ENCODE measurements around the gene NUDT14.

Gene NUDT14

DNA sequence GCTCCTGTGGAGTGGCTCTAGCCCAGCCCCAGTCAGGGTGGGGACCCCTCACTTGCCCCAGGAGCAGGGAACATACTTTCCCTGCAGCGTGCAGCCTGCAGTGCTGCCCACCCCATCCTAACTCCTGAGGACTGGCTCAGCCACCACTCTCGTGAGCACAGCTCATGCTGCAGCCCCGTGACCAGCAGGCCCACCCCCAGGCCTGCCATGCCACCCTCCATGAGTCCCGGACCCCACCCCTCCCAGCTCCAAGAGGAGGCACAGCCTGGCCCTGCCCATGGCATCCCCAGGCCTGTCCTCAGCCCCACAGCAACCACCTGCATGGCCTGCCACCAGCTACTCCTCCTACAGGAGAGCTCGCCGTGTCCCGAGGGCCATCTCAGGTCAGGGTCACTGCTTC, 8.6 kb downstream of the NUDT14 start:
- DNase-seq, result no peak

DNA sequence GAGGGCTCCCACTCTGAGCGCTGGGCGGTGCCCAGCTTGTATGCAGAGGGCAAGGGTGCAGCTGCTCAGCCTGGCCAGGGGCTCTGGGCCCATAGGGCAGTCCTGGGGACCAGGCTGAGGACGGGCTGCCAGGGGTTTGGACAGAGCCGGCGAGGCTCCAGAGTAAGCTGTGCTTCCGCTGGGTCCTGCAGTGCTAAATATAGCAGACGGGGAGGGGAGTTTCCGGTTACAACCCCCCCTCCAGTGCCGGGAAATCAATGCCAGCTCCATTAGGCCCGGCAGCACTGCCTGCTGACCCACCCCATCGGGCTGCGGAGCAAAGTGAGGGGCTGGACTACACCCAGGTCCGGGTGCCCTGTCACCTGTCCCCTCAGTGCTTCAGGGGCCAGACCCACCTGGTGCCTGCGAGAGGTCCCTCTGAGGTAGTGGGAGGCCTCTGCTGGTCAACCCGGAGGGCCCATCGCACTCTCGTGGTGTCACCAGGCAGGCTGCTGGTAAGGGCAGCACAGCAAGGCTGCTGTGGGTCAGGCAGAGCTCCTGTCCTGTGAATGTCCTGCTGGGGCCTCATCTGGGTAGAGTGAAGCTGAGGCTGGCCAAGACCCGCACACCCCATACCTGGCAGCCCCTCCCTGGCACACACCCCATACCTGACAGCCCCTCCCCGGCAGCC, 10.0 kb downstream of the NUDT14 start:
- DNase-seq, result peak in 1 of 2 experiments; percentile 70

DNA sequence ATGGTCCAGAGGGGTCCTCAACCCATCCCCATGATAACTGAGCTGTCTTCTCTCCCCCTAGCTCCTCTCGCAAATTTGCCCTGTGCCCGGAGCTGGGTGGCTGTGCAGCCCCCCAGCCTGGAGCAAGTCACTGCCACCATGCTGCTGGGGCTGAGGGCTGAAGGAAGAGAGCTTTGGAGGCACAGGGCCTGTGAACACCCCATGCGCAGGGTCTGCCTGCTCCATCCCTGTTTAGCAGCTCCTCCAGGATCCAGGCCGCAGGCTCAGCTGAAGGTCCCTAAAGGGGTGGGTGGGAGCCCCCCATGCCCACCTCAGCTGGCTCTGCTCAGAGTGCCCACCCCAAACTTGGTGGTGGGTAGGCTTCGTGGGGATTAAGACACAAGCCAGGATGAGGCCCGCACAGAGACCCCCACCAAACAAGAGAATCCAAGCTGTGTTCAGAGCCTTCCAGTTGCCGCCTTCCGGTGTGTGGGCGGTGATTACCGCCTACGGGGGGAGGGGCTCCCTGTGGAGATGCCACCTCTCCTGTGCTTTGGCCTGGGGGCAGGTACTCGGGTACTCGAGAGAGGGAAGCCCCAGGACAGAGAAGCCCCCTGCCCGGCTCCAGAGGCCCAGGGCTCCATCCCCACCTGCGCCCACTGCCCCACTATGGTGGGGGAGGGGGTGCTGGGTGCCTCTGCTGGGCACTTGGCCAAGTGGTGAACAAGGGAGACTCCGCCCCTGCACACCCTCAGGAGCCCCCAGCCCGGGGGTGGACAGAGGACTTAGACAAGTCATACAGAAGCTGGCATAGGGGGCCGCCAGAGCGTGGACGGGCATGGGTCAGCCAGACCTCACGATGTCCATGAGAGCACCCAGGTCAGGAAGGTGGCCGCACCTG, 11.1 kb downstream of the NUDT14 start:
- DNase-seq, result peak in 1 of 2 experiments; percentile 41

DNA sequence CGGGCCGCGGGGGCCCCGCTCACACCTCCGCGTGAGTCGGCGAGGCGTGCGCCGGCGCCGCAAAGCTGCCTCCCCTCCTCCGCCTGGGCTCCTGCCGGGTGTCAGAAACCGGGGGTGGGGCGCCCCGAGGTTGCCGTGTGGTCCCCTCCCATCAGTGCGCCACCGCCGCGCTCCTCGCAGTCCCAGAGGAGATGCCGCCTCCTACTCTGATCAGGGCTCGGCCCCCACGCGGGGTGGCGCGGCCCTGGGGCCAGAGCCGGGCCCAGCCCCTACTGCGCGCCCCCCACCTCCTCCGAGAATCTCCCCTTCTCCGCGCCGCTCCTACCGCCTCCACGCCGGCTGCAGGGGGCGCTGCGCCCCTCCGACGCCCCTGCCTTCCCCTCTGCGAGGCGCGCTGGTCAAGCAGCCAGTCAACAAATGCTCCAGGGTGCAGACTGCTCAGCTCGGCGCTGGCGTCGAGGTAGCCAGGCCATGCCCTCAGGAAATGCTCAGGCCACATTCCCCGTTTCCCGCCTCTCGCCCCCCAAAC, 12.1 kb downstream of the NUDT14 start:
- DNase-seq, result peak in 1 of 2 experiments; percentile 63

DNA sequence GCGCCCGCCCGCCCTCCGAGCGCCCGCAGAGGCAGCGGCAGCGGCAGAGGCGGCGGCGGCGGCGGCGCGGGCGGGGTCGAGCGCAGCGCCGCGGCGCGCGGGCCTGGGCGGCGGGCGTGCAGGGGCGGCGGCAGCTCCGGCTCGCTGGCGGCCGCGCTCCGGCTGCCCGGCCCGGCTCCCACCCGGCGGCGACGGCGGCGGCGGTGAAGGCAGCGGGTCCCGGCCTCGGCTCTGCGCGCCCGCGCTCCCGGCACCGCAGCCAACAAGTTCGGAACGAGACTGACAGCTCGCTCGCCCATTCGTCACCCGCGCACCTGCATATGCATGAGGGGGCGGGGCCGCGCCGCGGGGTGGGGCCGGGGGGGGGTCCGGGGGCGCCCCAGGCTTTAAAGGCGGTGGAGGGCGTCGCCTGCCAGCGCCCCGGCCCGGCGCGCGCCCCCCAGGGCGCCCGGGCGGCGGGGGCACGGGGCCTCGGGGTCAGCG, 12.6 kb downstream of the NUDT14 start, which contains the start of gene JAG2:
TSS of gene JAG2 (minus strand) at position 281 of the 483 bp plus-strand sequence. CDS start 356 bp downstream, outside the sequence.
- peak in 1 of 2 experiments; percentile 78 for DNase-seq

DNA sequence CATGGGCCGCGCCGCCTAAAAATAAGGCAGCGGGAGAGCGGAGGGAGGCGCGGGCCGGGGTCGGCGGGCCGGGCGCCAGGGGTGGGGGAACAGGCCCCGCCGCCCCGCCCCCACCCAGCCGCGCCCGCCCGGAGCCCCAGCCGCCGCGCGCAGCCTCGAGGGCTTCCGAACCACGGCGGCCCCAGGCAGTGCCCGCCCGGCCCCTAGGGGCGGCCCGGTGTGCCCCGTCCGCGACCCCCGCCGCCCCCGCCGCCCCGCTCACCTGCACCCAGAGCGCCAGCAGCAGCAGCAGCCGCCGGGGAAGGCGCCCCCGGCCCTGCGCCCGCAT, 13.1 kb downstream of the NUDT14 start:
- no peak for DNase-seq

DNA sequence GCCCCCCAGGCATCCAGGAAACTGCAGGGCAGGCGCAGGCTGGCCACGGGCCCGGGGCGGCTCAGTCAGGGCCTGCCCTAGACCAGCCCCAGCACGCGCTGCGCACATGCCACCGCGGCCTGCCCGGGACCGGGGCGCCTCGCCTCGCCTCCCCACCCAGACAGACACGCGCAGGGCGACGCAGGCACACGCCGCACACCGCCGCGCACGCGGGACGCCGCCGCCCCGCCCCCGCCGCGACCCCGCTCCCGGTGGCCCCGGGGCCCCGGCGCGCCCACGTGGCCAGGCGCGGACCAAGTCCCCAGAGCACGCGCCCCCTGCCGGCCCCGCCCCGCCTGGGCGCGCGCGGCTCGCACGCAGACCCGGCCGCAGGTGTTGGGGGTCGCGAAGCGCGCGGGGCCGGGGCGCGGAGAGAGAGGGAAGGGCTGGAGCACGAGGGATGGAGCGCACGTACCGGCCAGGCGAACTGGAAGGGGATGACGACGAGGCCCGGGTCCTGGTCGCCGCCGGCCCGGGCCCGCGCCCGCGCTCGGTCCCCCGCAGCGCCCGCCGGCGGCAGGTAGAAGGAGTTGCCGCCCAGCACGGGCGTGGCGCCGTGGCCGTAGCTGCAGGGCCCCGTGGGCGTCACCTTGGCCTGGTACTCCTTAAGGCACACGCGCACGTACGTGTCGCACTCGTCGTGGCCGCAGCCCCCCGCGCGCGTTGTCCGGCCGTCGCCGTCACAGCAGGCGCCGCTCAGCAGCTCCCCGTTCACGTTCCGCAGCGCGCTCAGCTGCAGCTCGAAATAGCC, 13.6 kb downstream of the NUDT14 start:
- peak in 1 of 2 experiments; percentile 77 for DNase-seq

DNA sequence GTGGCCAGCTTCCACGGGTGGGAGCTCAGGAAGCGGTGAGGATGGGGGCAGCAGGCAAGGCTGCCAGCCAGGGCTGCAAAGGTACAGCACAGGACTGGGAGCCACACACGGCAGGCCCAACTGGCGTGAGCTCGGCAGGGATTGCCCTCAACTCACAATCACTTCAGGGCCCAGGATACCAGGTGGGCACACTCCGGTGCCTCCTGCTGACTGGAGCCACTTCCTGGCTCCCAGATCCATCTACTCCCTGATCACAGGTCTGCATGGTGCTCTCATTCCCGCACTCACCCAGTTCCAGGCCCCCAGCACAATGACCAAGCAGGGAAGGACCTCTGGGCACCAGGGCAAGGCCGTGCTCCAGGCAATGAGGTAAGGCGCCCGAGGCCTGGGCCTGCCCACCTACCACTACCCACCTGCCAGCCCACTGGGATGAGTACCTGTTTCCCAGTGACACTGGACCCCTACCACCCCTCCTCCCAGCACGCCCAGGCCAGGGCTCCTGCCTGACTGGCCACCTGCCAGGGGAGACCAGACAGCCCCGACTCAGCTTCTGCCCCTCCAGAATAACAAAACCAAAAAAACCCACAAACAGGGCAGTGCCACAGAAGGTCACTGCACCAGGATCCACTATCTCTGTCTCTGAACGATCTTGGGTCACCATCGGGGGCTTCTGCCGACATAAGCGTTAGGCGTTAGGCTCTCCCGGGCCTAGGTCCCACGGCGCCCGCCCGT, 14.4 kb downstream of the NUDT14 start:
- DNase-seq, result peak in 1 of 2 experiments; percentile 64

DNA sequence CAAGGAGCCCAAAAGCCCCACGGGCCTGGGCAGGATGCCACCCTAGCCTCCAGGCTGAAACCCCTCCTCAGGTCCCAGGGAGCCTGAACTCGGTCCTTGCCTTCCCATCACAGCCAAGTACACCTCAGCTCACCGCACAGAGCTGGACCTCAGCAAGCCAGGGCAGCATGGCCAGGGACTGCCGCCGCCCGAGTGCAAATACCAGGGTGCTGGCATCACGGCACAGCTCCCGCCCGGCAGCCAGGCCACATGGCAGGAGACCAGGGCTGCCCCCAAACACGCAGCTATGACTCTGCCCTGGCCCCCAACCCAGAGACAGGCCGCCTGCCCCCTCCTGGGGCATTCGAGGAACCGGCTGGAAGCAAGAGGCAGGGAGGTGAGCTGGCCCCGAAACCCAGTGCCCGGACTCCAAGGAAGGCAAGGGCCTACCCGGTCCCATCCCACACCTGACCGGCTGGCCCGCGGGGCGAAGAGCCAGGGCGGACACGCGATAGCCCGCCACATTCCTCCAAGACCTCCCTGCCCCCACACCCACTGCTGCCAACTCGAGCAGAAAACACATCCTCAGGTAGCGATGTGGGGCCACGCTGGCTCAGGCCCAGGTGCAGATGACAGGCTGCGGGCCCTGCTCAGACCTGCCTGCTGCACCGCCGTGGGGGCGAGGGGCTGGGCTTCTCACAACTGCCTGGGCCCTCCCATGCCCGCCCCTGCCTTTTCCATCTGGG, 15.2 kb downstream of the NUDT14 start:
- DNase-seq, result peak in 1 of 2 experiments; percentile 66

DNA sequence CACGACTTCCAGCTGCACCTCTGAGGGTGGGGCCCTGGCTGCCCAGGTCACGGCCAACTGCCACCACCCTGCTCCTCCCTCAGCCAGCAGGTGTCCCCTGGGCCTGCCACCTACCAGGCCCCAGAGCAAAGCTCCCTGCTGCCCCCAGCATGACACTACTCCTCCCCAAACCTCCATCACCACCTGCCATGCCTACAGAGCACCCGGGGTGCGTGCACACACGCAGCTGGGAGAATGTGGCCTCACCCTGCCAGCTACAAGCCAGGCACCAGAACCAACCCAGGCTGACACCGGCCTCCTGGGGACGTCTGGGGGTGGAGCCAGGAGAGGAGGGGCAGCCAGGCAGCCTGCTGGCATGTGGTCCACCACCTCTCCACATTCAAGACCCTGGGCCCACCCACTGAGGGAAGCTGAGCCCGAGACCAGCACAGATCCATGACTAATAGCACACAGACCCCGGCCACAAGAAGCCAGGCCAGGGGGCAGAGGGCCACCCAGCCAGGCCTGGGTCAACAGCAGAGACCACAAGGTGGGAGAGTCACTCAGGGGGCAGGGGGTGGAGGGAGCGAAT, 15.9 kb downstream of the NUDT14 start:
- peak; percentile 37 to 79 for DNase-seq

DNA sequence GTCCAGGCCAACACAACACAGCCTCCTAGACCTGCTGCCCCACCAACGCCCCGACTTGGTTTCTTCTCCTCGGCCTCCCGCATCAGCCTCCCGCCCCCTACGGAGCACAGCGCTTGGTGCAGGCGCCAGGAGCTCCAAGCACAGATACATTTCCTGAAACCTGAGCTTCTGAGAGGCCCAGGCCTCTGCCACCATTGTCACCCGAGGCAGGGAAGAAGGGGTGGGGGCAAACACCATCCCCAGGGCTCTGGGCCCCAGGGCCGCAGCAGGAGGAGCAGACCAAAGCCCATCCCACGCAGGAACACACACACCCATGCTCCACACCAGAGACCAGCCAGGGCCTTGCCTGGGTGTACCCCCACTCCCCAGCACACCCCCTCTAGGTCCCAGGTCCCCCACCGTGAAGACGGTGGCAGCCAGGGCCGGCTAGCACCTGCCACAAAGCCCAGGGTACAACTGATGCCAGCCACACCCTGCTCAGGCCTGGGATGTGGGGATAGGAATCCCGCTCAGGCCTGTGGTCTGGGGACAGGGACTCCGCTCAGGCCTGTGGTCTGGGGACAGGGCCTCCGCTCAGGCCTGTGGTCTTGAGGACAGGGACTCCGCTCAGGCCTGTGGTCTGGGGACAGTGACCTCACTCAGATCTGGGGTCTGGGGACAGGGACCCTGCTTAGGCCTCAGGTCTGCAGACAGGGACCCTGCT, 17.9 kb downstream of the NUDT14 start:
- peak; percentile 68 to 82 for DNase-seq

DNA sequence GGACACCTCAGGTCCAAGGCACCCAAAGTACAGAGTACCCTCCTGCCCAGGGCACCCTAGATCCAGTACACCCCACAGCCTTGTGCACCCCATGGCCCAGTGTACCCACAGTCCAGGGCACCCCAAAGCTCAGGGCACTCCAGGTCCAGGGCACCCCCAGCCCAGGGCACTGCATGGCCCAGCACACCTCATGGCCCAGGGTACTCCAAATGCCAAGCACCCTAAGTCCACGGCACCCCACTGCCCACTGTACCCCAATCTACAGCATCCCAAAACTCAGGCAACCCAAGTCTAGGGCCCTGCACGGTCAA, 18.5 kb downstream of the NUDT14 start:
- DNase-seq, result no peak

DNA sequence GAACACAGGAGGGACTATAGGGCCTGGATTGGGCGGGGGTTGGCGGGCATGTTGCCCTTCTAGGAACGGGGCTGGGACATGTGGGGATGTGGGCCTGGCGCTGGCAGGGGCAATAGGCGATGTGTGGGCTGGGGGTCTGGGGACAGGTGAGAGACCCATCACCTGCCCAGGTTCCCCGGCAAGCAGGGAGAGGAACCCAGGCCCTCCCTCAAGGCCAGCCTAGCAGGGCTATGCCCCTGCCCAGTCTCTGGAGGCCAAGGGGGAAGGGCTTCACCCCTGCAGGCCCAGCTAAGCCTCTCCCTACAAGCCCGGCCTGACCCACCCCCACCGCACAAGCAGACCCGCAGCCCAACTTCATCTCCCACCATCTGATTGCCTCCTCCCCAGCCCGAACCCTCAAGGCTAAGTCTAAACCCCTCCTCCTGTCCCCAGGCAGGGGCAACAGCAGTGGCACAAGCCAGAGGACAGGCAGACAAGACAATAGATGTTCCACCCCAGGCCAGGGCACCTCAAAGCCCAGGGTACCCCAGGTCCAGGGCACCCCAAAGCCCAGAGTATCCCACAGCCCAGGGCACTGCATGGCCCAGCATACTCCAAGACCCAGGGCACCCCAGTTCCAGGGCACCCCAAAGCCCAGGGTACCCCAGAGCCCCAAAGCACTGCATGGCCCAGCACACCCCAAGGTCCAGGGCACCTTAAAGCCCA, 19.0 kb downstream of the NUDT14 start:
- DNase-seq, result no peak

DNA sequence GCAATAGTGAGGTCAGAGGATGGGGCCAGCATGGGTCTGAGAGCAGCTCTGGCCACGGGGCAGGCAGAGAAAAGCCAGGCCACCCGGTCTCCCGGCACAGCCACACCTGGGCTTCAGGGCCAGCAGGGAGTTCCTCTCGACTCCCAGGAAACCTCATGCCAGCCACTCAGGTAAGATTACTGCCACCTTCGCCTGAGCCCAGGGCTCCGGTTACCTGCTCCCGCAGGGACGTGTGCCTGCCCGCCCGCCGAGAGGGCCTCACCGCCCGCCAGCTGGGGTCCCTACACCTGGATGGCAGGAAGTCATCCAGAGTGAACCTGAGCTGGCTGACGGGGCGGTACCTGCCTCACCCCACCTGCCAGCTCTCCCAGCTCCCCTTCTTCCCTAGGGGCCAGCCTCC, 19.8 kb downstream of the NUDT14 start:
- DNase-seq, result peak; percentile 75 to 93

DNA sequence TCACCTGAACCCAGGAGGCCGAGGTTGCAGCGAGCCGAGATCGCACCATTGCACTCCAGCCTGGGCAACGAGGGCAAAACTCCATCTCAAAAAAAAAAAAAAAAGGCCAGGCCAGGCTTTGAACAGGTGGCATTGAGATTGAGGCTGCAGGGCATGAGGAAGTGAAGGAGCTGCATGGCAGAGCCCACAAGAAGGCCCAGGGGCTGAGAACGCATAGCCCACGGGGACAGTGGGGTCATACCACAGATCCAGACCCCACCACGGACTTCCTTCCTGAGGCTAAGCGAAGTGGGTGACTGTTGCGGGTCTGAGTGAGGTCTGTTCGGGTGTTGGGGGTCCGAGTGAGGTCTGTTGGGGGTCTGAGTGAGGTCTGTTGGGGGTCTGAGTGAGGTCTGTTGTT, 20.3 kb downstream of the NUDT14 start:
- no peak for DNase-seq

DNA sequence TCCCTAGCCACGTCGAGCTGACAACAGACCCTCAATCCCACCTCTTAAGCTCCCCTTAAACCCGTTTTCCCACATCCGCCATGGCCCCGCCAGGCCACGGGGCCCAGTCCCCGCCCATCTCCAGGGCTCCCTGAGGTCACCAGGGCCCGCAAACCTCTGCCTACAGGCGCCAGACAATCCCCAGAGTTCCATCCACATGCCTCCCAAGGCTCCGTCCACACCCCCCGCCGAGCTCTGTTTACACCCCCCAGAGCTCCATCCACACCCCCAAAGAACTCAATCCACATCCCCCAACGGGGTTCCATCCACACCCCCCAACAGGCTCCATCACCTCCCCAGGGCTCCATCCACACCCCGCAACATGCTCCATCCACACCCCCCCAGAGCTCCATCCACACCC, 21.8 kb downstream of the NUDT14 start:
- DNase-seq, result no peak

DNA sequence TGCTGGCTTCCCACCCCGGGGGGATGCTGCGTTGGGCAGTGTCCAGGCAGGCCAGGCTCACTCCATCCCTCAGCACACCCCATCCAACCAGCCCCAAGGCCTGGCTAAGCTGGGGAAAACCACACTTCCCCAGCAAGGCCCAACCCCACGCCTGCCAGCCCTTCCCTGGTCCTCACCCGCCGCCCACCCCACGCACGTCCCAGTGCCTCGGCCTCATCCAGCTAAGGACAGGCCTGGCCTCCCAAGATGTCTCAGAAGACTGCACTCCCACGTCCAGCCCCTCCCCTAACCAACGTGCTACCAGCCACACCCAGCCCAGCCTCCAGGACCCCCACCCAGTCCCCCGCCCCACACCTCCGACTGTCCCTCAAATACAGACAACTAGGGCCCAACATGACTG, 22.3 kb downstream of the NUDT14 start:
- DNase-seq, result no peak

DNA sequence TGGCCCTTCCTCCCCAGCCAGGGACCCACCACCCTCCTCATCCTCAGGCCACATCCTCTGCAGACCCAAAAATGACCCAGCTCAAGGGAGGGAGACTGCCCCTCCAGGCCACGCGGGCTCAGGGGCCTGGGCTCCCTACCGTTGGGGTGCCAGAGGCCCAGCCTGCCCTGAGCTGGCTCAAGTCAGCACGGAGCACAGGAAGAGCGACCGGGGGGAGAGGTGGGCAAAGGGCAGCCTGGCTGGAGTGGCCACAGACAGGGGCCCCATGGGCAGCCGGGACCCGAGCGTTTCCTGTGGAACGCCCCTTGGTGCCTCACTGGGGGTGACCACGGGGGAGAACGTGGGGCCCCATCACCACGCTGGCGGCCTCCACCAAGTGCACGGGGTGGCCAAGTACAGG, 23.2 kb downstream of the NUDT14 start:
- no peak for DNase-seq

DNA sequence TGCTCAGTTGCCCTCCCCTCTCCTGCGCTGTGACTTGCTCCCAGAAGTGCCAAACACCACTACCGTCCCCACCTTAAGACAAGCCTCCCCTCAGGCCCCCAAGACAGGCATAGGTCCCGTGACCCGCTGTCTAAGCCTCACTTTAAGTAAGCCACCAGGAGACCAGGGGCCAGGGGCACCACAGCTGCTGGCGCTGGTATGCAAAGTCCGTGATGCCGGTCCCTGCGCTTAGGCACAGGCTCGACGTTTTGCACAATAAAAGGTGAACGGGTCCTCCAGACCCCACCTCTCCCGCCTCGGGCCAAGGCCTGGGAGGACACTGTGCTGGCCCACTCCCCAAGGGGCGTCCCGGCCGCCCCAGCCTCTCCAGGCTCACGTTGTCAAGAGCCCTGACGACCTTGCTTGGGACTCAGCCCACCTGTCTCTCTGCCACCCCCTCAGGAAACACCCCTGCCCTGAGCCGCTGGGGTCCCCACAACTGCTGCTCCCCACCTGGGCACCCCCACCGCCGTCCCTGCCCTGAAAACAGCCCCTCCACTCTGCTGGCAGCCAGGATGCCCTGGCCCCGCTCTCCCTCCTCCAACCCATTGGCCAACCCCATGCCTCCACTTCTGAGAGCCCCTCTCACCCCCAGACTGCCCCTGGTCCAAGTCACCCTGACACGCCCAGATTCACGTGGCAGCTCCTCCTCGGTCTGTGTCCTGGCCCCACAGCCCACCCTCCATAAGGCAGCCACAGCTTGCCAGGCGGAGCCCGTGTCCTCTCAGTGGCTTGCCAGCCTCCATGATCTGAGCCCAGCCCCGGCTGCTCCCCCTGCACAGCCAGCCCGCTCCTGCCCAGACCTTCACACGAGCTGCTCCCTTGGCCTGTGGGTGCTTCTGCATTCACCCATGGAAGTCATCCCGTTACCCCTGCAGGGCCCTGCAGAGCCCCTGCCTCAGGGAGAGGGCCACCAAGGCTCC, 24.4 kb downstream of the NUDT14 start:
- DNase-seq, result peak in 1 of 2 experiments; percentile 60

Measured in NCI-H526 (cell line).